DMS114 treated with DMSO at 0.1 percent for 48 hours (cell line): ENCODE results near the gene WDR86.

Experiments used
- DNase-seq: peaks from one replicate; lab custom pipeline; 2025; ENCODE audit not compliant: unreplicated experiment; lab: John Stamatoyannopoulos, UW

The WDR86 gene

DNA sequence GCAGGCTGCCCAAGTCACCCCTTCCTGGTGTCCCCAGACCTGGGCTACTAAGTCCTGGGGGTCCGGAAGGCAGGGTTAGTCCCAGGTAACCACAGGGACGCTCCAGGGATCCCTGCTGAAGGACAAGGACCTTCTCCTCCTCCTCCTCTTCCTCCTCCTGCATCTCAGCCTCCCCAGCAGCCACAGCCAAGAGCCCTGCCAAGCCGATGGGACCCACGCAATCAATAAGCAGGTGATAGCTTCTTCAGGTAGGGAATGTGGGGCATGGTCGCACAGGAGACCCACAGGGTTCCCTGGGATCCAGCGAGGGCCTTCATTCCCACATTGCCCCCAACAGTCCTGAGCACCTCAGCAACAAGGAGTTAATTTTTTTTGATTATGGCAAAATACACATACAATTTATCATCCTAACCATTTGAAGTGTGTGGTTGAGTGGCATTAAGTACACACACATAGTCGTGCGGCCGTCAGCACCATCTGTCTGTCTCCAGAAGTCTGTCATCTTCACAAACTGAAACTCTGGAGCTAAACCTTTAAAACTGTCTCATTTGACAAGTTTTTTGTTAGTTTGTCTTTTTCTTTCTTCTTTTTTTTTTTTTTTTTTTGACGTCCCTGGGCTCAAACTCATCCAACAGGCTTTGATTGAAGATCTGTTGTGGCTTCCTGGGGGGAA, 18.0 kb upstream of the WDR86 start:
- DNase-seq = no peak

DNA sequence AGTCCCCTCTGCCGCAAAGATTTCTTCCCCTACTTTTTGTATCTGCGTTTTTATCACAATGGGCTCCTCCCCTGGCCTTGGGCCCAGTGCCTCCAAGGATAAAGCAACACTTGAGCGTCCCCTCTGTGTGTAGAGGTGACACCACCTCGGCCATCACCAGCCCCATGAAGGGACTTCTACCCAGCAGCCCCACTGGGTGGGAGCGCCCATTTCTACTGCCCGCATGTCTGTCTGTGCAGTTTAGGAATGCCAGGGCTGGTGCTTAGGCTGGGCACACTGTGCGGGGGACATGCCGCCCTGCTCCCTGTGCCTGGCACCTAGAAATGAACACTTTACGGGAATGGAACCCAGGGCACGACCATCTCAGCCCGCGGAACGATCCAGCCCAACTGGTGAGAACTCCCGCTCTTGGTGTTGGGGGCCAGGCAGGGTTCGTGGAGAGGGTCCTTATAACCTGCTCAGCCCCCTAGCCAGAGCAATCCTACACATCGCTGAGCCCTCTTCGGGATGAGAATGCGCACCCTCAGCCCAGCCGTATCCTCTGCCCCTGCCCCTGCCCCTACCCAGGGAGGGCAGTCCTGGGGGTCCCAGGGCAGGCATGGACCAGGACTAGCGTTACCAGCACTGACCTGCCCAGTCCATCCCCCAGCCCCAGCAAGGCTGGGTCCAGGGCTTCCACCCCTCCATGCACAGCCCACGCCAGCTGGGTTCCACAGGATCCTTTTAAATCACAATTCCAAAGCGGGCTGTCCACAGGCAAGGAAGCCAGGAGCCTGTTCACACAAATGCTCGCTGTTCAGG, 17.3 kb upstream of the WDR86 start:
- no peak for DNase-seq

DNA sequence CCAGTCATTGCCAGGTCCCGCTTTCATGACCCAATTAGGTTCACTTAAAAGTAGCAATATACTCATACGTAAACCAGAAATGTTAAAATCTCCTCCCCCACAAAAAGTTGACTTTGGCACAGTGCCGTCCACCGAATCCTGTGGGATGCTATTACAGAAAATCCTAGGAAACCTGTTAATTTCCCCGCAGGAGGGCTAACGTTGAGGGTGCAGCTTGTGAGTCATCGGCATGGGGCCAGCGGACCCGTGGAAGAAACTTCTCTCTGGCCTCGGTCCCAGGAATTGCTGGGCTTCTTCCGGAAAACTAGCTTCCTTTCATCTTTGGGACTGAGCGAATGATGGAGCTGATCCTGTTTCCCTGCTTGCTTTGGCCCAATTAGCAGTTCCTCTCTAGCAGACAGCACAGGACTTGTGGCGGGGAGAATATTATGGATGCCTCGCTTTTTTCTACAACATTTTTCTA, 16.6 kb upstream of the WDR86 start:
- DNase-seq = no peak

DNA sequence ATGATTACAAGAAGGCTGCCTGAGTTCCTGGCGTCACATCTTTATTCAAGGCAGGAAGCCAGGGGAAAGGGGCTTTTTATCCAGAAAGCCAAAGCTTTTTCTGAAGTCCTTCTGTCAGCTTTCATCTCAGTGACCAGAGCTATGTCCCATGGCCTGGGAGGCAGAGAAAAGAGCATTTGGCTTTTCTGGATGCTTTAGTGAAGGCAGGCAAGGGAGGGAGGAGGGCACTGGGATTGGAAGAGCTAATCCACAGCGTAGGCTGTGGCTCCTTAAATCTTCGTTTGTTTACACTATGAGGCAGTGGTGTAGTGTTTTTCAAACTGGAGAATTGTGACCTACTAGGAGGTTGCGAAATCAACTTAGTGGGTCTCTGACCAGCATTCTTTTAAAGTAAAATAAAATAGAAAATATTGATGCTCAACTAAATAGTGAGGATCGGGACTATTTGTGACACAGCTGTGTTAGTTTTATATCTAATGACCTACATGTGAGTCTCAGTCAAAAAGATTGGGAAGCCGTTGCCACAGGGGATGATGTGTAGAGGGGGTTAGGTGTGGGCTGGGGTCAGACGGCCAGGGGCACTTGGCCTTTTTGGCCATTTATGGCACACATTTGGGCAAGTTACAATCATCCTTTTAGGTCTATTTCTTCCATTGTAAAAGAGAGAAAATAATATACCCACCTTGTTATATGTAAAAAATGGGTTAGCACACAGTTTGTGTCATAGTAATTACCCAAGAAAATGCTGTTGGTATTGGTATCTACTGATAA, 16.0 kb upstream of the WDR86 start:
- DNase-seq = no peak

DNA sequence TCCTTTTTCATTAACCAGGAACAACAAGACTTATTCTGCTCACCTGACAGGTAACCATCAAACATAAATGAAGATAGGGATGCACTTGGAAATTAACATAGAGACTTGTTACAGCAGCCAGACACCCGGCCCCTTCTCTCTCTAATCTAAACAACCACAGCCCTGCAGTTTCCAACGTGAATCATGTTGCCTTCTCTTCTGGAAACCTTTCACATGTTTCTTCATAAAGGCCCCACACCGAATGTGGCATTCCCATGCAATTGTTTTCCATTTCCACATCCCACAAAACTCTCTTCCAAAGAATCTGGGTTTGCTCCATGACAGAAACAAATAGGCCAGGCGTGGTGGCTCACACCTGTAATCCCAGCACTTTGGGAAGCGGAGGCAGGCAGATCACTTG, 15.0 kb upstream of the WDR86 start:
- no peak for DNase-seq

DNA sequence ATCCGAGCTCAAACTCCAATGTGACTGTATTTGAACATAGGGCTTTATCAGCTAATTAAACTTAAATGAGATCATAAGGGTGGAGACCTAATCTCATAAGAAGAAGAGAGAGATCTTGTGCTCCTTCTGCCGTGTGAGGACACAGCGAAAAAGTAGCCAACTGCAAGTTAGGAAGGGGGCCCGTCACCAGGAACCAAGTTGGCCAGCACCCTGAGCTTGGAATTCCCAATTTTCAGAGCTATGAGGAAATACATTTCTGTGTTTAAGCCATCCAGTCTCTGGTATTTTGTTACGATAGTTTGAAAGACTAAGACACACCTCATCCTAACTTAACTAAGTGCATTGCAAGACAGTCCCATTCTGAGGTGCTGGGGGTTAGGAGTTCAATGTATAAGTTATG, 14.1 kb upstream of the WDR86 start:
- no peak for DNase-seq

DNA sequence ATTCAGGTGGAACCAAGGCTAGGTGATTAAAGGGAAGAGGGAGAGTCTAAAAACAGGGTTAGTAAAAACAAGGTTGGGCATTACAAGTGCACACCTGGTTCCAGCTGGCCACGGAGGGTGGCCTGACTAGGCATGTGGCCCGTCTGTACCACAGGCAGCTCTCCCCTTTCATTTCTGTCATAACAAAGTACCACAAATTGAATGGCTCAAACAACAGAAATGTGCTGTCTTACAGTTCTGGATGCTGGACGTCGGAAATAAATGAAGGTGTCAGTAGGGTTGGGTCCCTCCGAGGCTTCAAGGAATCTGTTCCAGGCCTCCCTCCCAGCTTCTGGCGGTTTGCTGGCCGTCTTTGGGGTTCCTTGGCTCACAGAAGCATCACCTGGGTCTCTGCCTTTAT, 13.4 kb upstream of the WDR86 start:
- DNase-seq = no peak

DNA sequence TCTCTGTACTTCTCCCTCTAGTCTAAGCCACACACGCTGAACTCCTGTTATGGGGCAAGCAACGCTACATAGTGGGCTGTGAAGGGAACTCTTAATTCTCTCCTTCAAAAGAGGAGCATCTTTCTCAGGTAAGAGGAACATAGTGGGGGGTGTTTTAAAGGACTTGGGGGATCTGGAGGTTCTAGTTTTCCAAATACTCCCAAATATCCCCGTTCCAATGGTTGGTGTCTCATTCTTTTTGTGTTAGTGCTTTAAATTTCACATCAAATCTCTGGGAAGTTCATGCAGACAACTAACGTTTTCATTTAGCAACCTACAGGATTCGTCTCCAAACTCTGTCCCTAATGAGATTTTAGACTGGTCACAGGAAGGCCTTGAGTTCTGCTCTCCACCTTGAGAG, 12.4 kb upstream of the WDR86 start:
- DNase-seq = no peak

DNA sequence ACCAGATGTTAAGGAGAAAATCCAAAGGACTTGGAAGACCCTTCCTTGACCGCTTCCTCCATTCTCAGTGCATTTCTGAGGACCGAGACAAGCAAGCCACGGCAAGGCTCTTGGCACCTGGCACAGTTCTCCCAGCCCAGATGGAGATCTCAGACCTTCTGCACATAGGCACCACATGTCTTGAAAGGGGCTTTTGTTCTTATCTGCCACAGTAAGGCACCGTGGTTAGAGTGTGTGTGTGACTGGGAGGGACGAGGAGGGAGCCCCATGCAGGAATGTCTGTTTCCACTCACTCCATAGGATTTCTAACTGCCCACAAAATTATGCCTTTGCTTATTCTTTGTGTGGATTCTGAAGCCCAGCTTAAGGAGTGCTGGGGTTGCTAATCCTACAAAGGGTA, 10.3 kb upstream of the WDR86 start:
- no peak for DNase-seq

DNA sequence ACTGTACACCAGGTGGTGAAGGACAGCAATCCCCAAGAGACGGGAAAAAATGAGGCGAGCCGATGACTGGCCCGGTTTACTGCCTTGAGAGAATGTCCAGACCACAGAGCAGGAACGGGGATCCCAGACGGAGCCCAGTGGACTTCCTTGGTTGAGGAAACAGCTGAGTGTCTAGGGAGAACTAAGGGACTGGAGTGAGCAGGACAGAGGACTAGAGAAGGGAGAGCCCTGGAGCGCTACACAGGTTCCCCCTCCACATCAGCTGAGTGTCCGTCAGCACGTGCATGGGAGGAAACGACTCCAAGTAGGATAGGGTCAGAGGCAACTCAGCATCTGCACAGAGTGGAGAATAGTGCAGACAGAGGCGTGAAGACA, 7.1 kb upstream of the WDR86 start:
- DNase-seq = no peak

DNA sequence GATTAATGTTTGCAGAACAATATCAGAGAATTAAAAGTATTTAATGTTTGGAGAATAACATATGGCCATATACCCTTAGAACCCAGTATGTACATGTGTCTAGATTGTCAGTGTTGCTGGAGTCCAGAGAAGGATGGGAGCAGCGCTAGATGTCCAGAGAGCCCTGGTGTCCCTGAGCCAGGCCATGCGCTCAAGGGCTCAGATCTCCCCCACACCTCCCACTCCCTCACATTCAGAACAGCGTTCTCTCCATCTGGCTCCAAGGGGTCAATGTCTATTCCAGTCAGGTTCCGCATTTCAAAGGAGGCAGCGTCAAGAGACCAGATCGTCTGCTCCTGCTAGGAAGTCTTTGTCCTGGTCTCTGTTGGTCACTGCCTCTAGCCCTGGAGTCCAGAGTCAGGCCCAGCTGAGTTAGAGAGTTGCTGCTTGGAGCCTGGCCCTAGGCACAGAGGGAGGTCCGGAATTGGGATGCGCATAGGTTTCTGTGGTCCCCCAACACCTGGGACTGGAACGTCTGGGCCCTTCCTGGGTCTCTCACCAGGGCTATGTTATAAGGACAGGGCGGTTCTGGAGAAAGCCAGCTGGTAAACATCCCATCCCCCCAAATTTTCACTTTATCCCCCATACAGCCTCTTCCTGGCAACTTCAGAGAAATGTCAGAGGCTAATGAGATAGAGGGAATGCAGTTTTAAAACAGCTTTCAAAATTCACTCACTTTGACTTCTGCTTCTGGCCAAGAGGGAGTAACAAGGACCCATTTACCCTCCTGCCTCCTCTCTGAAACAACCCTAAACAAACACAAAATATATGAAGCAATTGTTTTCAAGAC, 6.5 kb upstream of the WDR86 start:
- DNase-seq = no peak

DNA sequence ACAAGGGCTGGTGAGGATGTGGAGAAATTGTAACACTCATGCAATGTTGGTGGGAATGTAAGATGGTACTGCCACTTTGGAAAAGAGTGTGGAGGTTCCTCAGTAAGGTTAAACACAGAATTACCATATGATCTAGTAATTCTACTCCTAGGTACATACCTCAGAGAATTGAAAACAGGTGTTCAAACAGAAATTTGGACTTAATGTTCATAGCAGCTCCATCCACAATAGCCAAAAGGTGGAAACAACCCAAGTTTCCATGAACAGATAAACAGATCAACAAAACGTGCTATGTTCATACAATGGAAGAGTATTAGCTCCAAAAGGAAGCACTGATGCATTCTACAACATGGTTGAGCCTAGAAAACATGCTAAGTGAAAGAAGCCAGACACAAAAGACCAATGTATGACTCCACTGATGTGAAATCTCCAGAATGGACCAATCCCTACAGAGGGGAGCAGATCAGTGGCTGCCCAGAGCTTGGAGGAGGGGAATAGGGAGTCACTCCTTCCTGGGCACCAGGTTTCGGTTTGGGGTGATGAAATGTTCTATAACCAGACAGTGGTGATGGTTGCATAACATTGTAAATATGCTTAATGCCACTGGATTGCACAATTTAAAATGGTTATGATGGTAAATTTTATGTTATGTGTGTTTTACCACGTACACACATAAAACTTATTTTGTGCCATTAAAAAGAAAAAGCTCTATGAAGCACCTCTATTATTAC, 5.7 kb upstream of the WDR86 start:
- DNase-seq = no peak

DNA sequence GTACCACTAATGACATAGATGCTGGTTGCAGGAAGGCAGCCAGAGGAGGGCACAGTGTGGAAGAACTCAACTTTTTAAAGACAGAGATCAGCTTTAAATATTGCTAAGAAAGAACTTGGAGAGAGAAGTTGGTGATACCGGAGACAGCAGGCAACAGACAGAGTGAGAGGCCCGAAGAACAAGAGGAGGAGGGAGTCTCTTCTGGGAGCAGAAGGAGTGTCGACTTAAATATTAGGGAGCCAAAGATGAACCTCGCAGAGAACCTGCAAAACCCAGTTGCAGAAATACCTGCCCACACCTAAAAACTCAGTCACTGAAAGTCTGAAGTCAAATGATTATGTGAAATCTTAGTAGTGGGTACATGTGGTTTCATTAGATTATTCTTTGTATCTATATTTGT, 3.4 kb upstream of the WDR86 start:
- no peak for DNase-seq

DNA sequence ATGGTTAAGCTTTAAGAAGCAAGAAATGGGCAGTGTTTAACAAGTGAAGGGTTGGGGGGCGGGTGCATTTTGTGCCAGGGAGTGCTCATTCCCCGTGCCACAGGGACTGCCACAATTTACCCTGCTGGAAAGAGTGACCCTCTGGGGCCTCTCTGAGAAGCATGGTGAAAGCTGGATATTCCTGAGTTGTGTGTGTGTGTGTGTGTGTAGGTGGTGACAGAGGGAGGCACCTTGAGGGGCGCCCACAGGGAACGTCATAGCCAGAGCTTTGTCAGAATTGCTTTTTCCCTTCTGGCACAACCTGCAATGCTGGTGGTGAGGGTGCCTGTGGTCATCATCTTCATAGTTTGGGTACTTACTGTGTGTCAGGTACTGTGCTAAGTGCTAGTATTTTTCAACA, 2.5 kb upstream of the WDR86 start:
- DNase-seq = no peak

DNA sequence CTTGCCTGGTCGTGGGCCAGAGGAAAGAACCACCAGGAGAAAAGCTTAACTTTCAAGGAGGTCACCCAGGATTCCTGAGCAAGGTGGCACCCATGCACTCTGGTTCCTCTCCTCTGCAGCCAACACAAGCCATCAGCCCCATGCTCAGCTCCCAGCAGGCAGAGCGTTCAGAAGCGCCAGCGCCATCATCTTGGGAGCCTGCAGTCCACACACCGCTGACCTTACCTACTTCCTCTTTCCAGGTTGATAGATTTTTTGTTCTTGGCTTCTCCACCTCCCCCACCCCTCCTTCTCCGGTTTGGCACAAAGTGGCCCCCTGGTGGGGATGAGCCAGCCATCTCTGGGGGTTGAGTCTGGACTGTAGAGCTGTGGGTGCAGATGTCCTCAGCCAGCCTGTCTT, 1.7 kb upstream of the WDR86 start:
- DNase-seq = no peak

DNA sequence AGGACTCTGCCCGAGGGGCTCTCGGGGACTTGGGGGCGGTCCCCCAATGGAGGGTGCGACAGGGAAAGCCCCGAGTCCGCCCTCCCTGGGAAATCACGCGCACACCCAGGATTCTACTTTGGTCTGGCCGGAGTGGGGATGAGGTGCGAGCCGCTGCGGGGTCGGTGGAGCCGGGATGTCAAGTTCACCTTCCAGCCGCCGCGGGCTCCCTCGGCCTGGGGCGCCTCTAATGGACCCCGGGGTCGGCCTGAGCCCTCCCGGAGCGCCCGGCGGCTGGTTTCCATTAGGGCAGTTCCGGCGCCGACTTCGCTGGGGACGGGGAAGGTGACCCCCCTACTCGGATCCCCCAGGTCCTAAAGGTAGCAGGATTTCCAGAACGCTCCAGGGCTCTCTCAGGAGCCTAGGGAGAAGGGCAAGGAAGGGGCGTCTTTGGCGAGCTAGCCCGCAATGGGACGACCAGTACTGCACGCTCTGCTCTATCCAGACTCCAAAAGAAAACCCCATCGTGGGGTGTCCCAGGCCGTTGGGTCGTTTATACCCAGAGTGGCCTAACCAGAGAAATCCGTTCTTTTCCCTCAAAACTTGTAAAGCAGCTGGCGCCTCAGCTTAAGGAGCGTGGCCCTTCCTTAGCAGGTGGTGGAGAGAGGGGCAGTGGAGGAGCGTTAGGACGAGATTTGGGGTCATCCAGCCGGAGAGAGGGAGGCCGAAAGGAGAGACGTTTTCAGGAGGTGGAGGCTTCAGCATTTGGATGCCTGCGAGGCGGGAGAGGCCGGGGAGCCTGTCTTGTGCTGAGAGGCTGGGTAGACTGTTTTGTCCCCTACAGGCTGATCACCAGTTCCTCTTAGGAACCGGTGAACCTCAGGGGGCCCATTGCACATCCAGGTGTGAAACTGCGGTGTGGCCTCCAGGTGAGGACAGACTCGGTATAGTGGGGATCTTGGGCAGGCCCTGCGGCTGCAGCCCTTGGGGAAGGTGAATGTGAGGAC, 860 bp upstream of the WDR86 start:
- DNase-seq = peak; percentile 12

DNA sequence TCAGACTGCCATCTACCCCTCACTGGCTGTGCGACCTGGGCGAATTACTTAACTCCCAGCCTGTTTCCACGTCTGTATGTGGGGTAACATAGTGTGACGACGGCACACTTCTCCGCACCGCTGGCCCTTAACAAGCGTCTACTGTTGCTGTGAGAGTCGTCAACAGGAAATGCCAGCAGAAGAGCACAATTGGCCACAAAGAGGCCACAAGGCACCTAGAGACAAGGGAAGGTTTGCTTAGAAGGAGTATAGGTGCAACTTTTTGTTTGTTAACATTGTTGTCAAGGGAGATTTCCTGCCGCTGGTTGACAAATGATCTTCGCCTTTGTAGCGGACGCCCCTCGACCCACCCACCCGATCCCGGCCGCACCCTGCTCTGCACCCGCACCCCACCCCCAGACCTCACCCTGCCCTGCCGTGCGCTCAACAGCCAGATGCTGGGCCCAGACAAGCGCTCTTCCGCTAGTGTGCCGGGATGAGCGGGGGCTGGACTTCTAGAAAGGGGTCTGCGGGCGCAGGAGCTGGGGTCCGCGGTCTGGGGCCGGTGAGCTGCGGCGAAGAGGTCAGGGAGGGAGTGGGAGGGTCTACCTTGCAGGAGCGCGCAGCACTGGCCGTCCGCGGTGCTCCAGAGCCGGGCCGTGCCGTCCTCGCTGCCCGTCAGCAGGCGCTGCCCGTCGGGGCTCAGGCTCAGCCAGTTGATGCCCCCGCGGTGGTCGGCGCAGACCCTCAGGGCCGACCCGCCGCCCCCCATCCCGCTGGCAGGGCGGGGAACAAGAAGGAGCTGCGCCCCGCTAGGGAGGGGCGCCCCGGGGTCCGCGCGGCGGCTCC, 785 bp downstream of the WDR86 start:
- no peak for DNase-seq

DNA sequence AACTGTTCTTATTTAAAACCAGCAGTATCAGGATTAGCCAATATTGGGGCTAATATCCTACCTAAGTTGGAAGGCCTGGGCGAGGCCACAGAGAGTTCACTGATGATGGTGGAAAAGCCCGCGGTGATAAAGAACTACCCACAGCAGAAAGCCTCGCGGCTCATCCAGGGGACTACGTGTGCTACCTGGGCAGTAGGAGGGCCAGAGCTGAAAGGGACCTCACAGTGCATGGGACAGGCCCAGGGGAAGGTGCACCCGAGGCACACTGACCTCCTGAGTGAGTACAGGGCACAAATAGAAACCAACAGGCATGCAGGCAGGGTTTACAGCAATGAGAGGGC, 1.4 kb downstream of the WDR86 start:
- DNase-seq = no peak
